GM12801 (cell line): ENCODE results near the gene TRAP1.

Source experiments
- TF ChIP-seq, protein P1 (sequence below): IDR thresholded peaks from one replicate; pipeline ENCODE4 v1.5.1; 2011; ENCODE audit warnings: control low read depth; ENCODE audit not compliant: insufficient read length; ENCODE audit errors: extremely low read depth

The TRAP1 gene

DNA sequence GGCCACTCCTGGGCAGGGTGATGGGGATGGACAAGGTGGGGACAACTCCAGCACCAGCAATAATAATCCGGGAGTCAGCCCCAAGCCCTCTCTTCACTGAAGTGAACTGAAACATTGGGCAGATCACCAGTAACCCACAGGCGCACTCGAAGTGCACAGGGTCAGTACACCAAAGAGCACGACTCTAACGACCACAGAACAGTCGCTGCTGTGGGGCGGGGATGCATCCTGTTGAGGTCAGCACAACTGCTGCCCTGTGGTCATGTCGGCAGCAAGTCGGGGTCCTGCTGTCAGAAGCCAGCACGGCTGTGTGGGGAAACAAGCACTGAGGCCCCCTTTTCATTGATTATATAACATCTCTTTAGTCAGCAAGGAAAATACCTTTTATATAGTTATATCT, 48.2 kb downstream of the TRAP1 start:
- TF ChIP-seq, protein P1, sequence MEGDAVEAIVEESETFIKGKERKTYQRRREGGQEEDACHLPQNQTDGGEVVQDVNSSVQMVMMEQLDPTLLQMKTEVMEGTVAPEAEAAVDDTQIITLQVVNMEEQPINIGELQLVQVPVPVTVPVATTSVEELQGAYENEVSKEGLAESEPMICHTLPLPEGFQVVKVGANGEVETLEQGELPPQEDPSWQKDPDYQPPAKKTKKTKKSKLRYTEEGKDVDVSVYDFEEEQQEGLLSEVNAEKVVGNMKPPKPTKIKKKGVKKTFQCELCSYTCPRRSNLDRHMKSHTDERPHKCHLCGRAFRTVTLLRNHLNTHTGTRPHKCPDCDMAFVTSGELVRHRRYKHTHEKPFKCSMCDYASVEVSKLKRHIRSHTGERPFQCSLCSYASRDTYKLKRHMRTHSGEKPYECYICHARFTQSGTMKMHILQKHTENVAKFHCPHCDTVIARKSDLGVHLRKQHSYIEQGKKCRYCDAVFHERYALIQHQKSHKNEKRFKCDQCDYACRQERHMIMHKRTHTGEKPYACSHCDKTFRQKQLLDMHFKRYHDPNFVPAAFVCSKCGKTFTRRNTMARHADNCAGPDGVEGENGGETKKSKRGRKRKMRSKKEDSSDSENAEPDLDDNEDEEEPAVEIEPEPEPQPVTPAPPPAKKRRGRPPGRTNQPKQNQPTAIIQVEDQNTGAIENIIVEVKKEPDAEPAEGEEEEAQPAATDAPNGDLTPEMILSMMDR: no peak

- TF ChIP-seq, protein P1: no peak
These were observed 48.7 kb downstream of the TRAP1 start for GRCh38 chr16:3668626-3669025.

GRCh38 chr16:3665508-3665907, 51.8 kb downstream of the TRAP1 start:
- TF ChIP-seq, protein P1: no peak

- TF ChIP-seq, protein P1: no peak
These were observed 53.0 kb downstream of the TRAP1 start for GRCh38 chr16:3664187-3664896.

GRCh38 chr16:3662601-3663000, 54.7 kb downstream of the TRAP1 start:
- TF ChIP-seq, protein P1: no peak

GRCh38 chr16:3661922-3662321, 55.4 kb downstream of the TRAP1 start:
- TF ChIP-seq, protein P1: no peak

DNA sequence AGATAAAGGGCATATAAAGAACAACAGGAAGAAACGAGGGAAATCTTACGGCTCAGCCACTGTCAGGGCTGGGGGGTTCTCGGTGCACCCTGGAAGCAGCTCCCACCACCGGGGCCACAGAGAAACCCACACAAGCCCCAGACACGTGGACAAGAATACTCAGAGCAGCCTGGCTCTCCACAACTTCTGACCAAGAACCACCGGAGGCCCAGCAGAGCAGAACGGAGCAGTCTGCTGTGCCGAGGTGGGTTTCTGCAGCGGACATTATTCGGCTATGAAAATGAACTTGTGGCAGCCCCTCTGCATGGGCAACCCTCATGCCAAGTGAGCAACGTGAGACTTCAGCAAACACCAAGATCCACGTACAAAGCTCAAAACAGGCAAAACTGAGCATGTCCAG, 56.0 kb downstream of the TRAP1 start:
- TF ChIP-seq, protein P1: no peak
